Neural progenitor cell (in vitro differentiated cells): Measurements from ENCODE around the gene FMN1. TPM values are rescaled to one million over a fixed set of nuclear protein-coding genes. Genes with fewer than 3 reads are reported as not detected.

Source experiments
- DNase-seq: peaks from one replicate; pipeline ENCODE4 v3.0.0-alpha.2; 2016; ENCODE audit warnings: low spot score
- H2AFZ ChIP-seq: fragments of 200-600 bp; sonication (generic); replicated peaks from 2 replicates; pipeline ENCODE4 v1.6.1; 2016; ENCODE audit warnings: antibody characterized with exemption
- H3F3A ChIP-seq: fragments of 200-600 bp; sonication (generic); 2 replicates; pipeline ENCODE4 v1.6.1; 2016; ENCODE audit warnings: antibody characterized with exemption, low read depth
- H3K27ac ChIP-seq: fragments of 200-600 bp; sonication (generic); 2 replicates; pipeline ENCODE4 v1.5.1; 2016; ENCODE audit warnings: mild to moderate bottlenecking
- H3K27me3 ChIP-seq: fragments of 200-600 bp; sonication (generic); 2 replicates; pipeline ENCODE4 v1.6.1; 2016; ENCODE audit warnings: mild to moderate bottlenecking, moderate library complexity
- H3K36me3 ChIP-seq: fragments of 200-600 bp; sonication (generic); 2 replicates; pipeline ENCODE4 v1.5.1; 2016
- H3K4me1 ChIP-seq: fragments of 200-600 bp; sonication (generic); 2 replicates; pipeline ENCODE4 v1.6.1; 2016; ENCODE audit warnings: mixed run types
- H3K4me2 ChIP-seq: fragments of 200-600 bp; sonication (generic); 2 replicates; pipeline ENCODE4 v1.6.1; 2016
- H3K4me3 ChIP-seq: fragments of 200-600 bp; sonication (generic); 2 replicates; pipeline ENCODE4 v1.5.1; 2016
- H3K79me2 ChIP-seq: fragments of 200-600 bp; sonication (generic); 2 replicates; pipeline ENCODE4 v1.6.1; 2016; ENCODE audit warnings: low read depth
- H3K9ac ChIP-seq: fragments of 200-600 bp; sonication (generic); 2 replicates; pipeline ENCODE4 v1.6.1; 2016
- H3K9me3 ChIP-seq: fragments of 200-600 bp; sonication (generic); 2 replicates; pipeline ENCODE4 v1.5.1; 2016; ENCODE audit warnings: low read depth
- H4K20me1 ChIP-seq: fragments of 200-600 bp; sonication (generic); 2 replicates; pipeline ENCODE4 v1.6.1; 2016; ENCODE audit warnings: low read depth
- H3K27ac Mint-ChIP-seq: 3 replicates; pipeline ENCODE4 v1.8.0; 2021; ENCODE audit warnings: mixed read lengths
- H3K27me3 Mint-ChIP-seq: 2 replicates; pipeline ENCODE4 v1.8.0; 2022; ENCODE audit warnings: low read depth, mild to moderate bottlenecking, inconsistent platforms, moderate library complexity, mixed read lengths; ENCODE audit not compliant: insufficient read depth
- H3K36me3 Mint-ChIP-seq: 3 replicates; pipeline ENCODE4 v1.8.0; 2021; ENCODE audit warnings: mixed read lengths
- H3K4me1 Mint-ChIP-seq: 3 replicates; pipeline ENCODE4 v1.8.0; 2021; ENCODE audit warnings: mixed read lengths
- H3K4me3 Mint-ChIP-seq: 3 replicates; pipeline ENCODE4 v1.8.0; 2021; ENCODE audit warnings: mild to moderate bottlenecking, moderate library complexity, mixed read lengths
- H3K9me3 Mint-ChIP-seq: 3 replicates; pipeline ENCODE4 v1.8.0; 2020; ENCODE audit warnings: mixed read lengths
- EZH2 ChIP-seq: fragments of 200-600 bp; sonication (generic); IDR thresholded peaks from 2 replicates; pipeline ENCODE4 v1.6.1; 2017; ENCODE audit warnings: antibody characterized with exemption, mild to moderate bottlenecking, moderate library complexity
- EZH2phosphoT487 ChIP-seq: fragments of 200-600 bp; sonication (generic); IDR thresholded peaks from 2 replicates; pipeline ENCODE4 v1.6.1; 2017; ENCODE audit warnings: antibody characterized with exemption
- total RNA-seq: library from RNA; depleted of rRNA; stranded (reverse); fragments of >200 nt; gene quantifications from 2 replicates; pipeline ENCODE4 v1.2.3, GENCODE V29; 2015; ENCODE audit warnings: low replicate concordance
- TF ChIP-seq, protein P1 (sequence below): fragments of 200-600 bp; sonication (generic); IDR thresholded peaks from 2 replicates; pipeline ENCODE4 v1.5.1; 2017; ENCODE audit warnings: antibody characterized with exemption, mild to moderate bottlenecking

Gene FMN1
- total RNA-seq, 1 donor from 2014 or later: 5.7 TPM

DNA sequence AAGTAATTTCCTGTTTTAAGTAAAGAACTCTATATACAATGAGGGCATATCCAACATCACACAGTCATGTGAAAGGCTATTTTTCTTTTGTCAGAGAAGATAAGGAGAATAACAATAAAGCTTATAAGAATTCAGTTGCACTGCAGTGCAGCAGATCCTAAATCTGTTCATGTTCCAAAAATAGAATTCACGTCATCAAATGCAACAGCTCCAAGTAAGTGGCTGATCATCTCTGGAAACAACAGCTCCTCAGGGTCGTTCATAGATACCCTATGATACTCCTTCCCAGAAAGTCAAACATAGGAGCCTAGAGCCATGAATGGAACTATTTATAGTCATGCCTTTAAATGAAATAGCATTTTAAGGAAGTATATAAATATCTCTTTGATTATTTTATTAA lies 100.2 kb downstream of the FMN1 start:
- DNase-seq: no peak
- H4K20me1 ChIP-seq: no peaks in the 10 kb centered on the region
- H3F3A ChIP-seq: no peaks in the 10 kb centered on the region
- no peak overlapping the region for H3K9ac ChIP-seq
- H3K9me3 ChIP-seq: no peaks in the 10 kb centered on the region
- Mint-ChIP-seq H3K4me3 (no peak overlapping the region), H3K27ac (no peak overlapping the region), H3K4me1 (peaks cover 2% of the 10 kb centered on the region), H3K36me3 (no peaks in the 10 kb centered on the region), H3K9me3 (no peaks in the 10 kb centered on the region), H3K27me3 (no peaks in the 10 kb centered on the region)
- no peaks in the 10 kb centered on the region for H3K79me2 ChIP-seq
- H3K27me3 ChIP-seq: no peaks in the 10 kb centered on the region
- no peaks in the 10 kb centered on the region for H3K4me1 ChIP-seq
- no peak overlapping the region for H2AFZ ChIP-seq
- H3K4me3 ChIP-seq: no peak overlapping the region
- H3K36me3 ChIP-seq: no peaks in the 10 kb centered on the region
- TF ChIP-seq EZH2: no peak
- TF ChIP-seq, protein P1, sequence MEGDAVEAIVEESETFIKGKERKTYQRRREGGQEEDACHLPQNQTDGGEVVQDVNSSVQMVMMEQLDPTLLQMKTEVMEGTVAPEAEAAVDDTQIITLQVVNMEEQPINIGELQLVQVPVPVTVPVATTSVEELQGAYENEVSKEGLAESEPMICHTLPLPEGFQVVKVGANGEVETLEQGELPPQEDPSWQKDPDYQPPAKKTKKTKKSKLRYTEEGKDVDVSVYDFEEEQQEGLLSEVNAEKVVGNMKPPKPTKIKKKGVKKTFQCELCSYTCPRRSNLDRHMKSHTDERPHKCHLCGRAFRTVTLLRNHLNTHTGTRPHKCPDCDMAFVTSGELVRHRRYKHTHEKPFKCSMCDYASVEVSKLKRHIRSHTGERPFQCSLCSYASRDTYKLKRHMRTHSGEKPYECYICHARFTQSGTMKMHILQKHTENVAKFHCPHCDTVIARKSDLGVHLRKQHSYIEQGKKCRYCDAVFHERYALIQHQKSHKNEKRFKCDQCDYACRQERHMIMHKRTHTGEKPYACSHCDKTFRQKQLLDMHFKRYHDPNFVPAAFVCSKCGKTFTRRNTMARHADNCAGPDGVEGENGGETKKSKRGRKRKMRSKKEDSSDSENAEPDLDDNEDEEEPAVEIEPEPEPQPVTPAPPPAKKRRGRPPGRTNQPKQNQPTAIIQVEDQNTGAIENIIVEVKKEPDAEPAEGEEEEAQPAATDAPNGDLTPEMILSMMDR: no peak
- H3K4me2 ChIP-seq: no peak overlapping the region
- no peak overlapping the region for H3K27ac ChIP-seq

DNA sequence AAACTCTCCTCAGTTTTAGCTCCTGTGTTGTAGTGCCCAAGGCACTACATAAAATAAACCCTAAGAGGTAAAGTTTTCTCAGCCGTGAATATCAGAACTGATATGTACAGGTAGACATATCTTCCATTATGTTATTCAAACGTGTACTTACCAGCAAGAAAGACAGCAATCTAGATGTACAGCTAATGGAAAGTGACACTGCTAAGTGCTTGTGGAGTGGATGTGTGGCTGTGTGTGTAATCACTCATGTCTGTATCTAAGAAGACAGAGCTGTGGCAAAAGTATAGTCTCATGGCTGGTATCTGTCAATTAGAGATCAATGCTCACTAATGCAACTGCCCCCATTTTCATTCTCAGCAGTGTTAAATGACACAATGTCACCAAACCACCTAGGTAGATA lies 101.3 kb downstream of the FMN1 start:
- H3K79me2 ChIP-seq: no peaks in the 10 kb centered on the region
- no peak overlapping the region for H3K4me3 ChIP-seq
- no peak overlapping the region for H2AFZ ChIP-seq
- no peaks in the 10 kb centered on the region for H3K27me3 ChIP-seq
- no peak overlapping the region for H3K27ac ChIP-seq
- no peaks in the 10 kb centered on the region for H3K27me3 Mint-ChIP-seq
- TF ChIP-seq, protein P1: no peak
- TF ChIP-seq EZH2phosphoT487 (no peak), EZH2 (no peak)
- no peaks in the 10 kb centered on the region for H3F3A ChIP-seq
- no peaks in the 10 kb centered on the region for H3K36me3 Mint-ChIP-seq
- no peak overlapping the region for H3K4me3 Mint-ChIP-seq
- no peaks in the 10 kb centered on the region for H4K20me1 ChIP-seq
- no peaks in the 10 kb centered on the region for H3K9me3 Mint-ChIP-seq
- DNase-seq: no peak
- H3K4me2 ChIP-seq: no peak overlapping the region
- H3K36me3 ChIP-seq: no peaks in the 10 kb centered on the region
- H3K4me1 ChIP-seq: no peaks in the 10 kb centered on the region
- H3K27ac Mint-ChIP-seq: no peak overlapping the region
- H3K9me3 ChIP-seq: no peaks in the 10 kb centered on the region
- H3K9ac ChIP-seq: no peak overlapping the region
- peaks cover 2% of the 10 kb centered on the region for H3K4me1 Mint-ChIP-seq

DNA sequence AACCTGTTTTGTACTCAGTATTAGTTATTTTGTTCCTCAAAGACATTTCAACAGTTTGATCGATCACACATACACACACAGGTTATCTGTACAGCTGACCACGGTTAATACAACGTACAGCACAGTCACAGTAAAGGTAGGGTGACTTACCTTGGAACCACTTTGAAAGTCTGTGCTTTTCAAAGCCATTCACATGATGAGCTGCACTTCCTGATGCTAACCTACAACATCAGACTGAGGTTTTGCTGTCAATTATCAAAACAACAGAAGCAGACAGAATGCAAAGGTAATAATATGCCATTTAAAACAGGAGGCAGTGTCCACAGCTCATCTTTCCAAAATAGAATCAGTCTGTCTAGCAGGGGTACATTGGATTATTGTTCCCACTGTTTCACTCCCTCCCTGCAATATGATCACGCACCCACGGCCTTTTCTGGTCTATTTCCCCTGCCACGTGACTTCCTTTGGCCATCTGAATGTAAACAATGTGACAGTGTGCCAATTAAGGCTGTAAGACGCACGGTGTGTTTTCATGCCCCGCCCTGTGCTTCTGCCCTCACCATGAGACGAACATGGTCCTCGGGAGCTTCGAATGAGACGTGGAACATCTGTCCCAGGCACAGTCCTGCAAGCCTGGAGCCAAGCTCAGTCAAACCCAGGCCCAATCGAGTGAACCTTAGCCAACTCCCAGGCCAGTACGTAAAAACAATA lies 102.4 kb downstream of the FMN1 start:
- Histone ChIP-seq H3K36me3 (no peaks in the 10 kb centered on the region), H3F3A (no peaks in the 10 kb centered on the region), H3K27me3 (no peaks in the 10 kb centered on the region), H3K27ac (no peak overlapping the region), H4K20me1 (no peaks in the 10 kb centered on the region), H3K4me1 (no peaks in the 10 kb centered on the region), H3K4me3 (no peak overlapping the region), H3K79me2 (no peaks in the 10 kb centered on the region), H2AFZ (no peak overlapping the region), H3K9ac (no peak overlapping the region), H3K9me3 (no peaks in the 10 kb centered on the region), H3K4me2 (no peak overlapping the region)
- peaks cover 2% of the 10 kb centered on the region for H3K27me3 Mint-ChIP-seq
- TF ChIP-seq, protein P1: no peak
- TF ChIP-seq EZH2 (no peak), EZH2phosphoT487 (no peak)
- H3K36me3 Mint-ChIP-seq: no peaks in the 10 kb centered on the region
- DNase-seq: no peak
- H3K4me3 Mint-ChIP-seq: no peak overlapping the region
- H3K4me1 Mint-ChIP-seq: peaks cover 2% of the 10 kb centered on the region
- no peak overlapping the region for H3K27ac Mint-ChIP-seq
- H3K9me3 Mint-ChIP-seq: no peaks in the 10 kb centered on the region
